ENCODE data around the gene ACP5.

GRCh38 chr19:11549386-11549953 lies 28.0 kb downstream of the ACP5 start:
- TF ChIP-seq POLR2A (IDR thresholded peaks at IDR 0.05; ENCODE audit: low read depth, low read length) (no peak), TAF1 (IDR thresholded peaks at IDR 0.05; ENCODE audit: borderline replicate concordance, low read depth, low read length) (no peak), POLR2AphosphoS5 (IDR thresholded peaks at IDR 0.05; ENCODE audit: low read depth, low read length) (no peak)

Data from GM12892 (cell line).